ENCODE results near the gene GLIPR1L1.

- TF ChIP-seq CTCF (conservative IDR thresholded peaks at IDR 0.05; ENCODE audit: low read length) (no peak), EZH2phosphoT487 (IDR thresholded peaks at IDR 0.05; ENCODE audit: borderline replicate concordance) (no peak)
Observed at GRCh38 chr12:75294797-75295196, 39.7 kb upstream of the GLIPR1L1 start.

Measured in Loucy (cell line).